GM19328 (cell line): ENCODE data around the gene PINLYP.
A peak's percentile ranks its signal among the peaks of the same experiment; 100 is the strongest.
"Not testable (repeated sequence)": the region's sequence is repeated elsewhere in the genome, so short reads cannot be mapped to it uniquely, and the experiment has no call there.

ENCODE experiments used
- ATAC-seq: cut with Tn5 transposase; IDR thresholded peaks from one replicate; pipeline ENCODE4 v1.9.1; 2021; ENCODE audit warnings: mild to moderate bottlenecking, moderate library complexity; ENCODE audit not compliant: unreplicated experiment

The PINLYP gene

GRCh38 chr19:43575955-43576878 lies 616 bp downstream of the PINLYP start:
- no peak for ATAC-seq

DNA sequence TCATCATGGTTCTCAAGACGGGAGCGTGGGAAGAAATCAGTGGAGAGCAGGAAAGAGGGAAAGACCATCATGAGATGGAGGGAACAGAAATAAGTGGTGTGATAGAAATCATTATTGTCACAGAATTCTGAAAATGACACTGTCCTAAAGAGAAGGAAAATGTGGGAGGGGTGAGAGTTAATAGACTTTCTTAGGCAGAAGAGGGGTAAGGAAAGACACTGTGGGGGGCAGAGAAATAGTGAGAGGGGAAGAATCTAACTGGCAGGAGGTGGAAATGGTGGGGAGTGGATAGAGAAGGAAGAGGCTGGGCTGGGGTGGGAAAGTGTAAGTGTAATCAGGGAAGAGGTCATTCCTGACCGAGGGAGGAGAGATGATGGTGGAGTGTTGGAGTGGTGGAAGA lies 3.2 kb downstream of the PINLYP start:
- ATAC-seq, result no peak

DNA sequence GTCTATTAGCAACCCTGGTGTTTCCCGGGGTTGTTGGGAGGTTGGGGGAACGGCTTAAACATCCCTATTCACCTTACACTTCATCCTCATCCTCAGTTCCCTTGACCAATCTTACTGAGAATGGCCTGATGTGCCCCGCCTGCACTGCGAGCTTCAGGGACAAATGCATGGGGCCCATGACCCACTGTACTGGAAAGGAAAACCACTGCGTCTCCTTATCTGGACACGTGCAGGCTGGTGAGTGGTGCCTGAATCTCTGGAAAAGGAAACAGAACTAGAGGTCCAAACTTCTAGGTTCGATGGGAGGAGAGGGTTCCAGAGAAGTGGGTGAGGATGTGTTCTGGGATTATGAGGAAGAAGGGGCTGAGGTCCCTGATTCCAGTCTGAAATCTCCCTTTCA lies 5.9 kb downstream of the PINLYP start:
- ATAC-seq, result no peak

- no peak for ATAC-seq
Measured at GRCh38 chr19:43582495-43582894, 6.9 kb downstream of the PINLYP start.

DNA sequence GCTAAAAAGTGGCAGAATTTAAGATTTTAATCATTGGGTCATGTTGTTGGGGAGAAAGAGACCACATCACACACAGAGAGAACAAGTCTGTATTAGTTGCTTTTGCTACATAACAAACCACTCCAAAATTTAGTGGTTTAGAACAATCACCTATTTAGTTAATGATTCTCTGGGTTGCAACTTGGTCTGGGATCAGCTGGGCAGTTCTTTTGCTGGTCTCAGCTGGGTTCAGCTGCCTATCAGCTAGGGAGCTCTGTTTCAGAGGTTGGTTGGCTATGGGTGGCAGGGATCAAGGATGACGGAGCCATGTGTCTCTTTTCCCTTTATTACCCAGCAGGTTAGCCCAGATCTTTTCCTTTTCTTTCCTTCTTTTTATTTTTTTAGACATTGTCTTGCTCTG lies 8.9 kb downstream of the PINLYP start:
- no peak for ATAC-seq

- ATAC-seq, result no peak
Measured at GRCh38 chr19:43586346-43586745, 10.7 kb downstream of the PINLYP start.

DNA sequence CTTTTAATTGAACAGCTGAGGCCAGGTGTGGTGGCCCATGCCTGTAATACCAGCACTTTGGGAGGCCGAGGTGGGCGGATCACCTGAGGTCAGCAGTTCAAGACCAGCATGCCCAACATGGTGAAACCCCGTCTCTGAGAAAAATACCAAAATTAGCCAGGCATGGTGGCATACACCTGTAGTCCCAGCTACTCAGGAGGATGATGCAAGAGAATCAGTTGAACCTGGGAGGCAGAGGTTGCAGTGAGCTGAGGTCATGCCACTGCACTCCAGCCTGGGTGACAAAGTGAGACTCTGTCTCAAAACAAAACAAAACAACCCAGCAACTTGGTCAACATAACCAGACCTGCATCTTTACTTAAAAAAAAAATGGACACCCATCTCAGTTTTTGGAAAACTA lies 11.4 kb downstream of the PINLYP start:
- ATAC-seq, result not testable (repeated sequence)

GRCh38 chr19:43589277-43589676 lies 13.7 kb downstream of the PINLYP start:
- ATAC-seq, result no peak

DNA sequence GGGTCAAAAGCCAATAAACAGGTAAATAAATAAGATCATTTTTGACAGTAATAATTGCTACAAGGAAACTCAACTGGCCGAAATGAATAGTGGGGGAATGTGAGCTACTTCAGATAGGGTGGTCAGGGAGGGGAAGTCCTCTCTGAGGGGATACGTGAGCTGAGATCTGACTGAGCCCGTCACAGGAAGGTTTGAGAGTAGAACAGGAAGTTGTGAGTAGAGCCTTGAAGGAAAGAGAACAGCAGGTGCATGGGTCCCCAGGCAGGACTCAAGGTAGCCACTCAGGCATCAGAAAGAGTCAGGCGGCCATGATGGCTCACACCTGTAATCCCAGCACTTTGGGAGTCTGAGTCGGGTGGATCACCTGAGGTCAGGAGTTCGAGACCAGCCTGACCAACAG lies 14.1 kb downstream of the PINLYP start:
- ATAC-seq, result no peak

DNA sequence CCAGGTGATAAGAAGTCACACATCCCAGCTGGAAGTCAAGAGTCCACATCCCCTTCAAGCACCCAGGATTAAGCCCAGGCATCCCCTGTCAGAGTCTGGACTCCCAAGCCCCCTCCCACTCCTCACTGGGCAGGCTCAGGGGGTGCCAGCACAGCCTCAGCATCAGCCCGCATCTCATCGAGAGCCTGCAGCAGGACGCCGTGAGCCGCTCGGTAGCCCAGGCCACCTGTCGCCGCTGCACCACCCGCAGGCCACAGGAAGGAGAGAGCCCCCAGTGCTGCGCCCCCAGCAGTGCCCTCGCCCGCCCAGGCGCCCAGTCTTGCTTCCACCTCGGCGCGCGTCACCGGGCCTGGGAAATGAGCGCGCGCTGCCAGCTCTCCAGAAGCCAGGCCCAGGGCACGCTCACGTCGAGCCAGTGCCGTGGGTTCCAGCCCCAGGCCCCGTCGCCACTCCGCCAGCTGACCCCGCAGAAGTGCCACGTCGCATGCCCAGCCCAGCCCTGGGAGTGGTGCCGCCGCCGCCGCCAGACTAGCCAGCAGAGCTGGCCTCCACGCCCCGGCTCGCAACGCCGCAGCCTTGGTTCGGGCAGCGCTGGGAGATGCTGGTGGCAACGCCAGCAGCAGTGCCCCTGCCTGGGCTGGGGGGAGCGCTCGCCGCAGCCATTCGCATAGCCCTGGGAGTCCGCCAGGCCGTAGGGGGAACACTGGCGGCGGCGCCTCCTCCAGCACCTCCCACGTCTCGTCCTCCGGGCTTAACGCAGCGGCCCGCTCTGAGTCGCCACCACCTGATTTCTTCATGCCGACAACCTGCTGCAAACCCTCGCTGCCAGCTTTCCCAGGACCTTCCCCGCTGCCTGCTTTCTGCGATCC lies 16.5 kb downstream of the PINLYP start:
- no peak for ATAC-seq

GRCh38 chr19:43592800-43593350 lies 17.3 kb downstream of the PINLYP start:
- ATAC-seq, result no peak

- no peak for ATAC-seq
Measured at GRCh38 chr19:43594081-43594697, 18.6 kb downstream of the PINLYP start.

DNA sequence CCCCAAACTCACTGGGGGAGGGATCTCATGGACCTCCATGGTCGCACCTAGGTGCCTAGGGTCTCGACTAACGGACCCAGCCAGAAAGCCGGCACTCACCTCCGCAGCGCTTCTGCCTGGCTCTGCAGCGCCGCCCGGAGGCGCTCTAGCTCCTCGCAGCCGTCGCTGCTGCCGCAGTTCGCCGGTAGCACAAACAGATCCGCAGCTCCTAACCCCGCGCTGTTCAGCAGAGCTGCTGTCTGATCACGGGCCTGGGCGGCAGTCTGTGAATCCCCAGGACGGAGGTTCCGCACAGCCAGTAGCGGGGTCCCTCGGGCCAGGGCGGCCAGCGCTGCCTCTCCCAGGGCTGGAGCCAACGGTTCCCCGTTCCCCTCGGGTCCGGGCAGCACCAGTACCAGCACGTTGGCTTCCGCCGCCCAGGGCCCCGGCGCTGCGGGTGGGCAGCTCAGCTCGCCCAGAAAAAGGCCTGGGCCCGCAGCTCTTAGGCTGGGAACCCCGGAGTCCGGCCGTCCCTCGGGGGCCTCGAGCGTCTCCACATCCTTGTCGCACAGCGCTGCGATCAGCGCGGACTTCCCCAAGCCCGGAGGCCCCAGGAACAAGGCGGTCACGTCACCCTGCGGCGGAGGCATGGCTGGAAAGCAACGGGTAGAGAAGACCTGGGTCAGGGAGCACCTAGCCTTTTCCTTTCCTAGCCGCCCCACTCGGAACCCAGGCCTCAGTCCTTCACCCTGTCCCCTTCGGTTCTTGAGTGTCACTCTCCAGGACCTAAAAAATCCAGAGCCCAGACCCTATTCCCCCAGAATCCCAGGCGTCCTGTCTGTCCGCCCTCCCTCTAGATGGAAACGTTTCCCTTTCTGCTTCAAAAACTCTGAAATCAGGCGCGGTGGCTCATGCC lies 19.4 kb downstream of the PINLYP start:
- no peak for ATAC-seq

DNA sequence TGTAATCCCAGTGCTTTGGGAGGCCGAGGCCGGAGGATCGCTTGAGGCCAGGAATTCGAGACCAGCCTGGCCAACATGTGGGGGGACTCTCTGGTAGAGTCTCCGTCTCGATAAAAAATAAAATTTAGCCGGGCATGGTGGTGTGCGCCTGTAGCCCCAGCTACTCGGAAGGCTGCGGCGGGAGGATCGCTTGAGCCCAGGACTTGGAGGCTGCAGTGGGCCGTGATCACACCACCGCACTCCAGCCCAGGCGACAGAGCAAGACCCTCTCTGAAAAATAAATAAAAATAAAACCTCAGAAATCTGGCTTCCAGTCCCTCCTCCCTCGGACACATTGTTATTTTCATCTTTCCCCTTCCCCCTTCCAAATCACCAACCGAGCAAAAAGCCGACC lies 20.0 kb downstream of the PINLYP start:
- ATAC-seq, result peak; percentile 4

DNA sequence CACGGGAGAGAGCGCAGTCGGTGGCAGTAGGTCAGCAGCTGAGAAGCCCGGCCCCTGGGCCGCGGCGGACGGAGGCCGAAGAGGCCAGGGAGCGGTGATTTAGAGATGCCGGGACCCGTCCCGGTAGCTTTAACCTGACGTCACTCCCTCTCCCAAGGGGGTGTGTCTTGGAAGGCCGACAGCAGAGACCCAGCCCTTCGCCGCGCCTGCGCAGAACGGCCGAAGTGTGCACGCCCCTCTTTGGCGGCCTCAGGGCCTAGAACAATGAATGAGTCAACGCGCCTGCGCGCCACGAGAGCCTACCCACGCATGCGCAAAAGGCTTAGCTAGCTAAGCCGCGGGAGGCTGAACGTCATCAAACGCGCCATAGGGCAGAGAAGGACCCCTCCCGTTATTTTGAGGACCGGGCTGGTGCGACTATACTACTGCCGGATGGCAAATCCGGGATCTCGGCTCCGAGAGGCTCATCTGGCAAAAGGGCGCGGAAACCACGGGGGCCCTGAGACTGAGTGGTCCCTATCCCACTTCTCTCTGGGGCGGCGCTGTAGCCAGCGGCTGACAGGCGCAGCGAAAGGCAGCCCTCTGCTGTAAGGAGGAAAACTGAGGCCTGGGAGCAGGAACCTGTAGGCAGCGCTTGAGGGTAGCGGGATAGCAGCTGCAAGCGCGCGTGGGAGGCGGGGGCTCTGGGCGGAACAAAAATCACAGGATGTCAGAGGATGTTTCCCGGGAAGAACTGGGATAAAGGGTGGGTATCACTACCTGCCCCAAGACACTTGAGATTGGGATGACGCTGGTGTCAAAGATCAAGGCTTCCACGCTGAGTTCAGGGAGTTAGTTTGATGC lies 20.6 kb downstream of the PINLYP start, which contains the start of the genes IRGQ and ZNF576:
Gene IRGQ (minus strand): TSS at position 136 of the 843 bp plus-strand sequence. CDS start 796 bp downstream, outside the sequence.
Gene ZNF576 (plus strand): TSS at position 597 of the 843 bp plus-strand sequence. CDS start 514 bp downstream, outside the sequence.
- peak; percentile 82 for ATAC-seq

GRCh38 chr19:43596842-43597461 lies 21.4 kb downstream of the PINLYP start:
- ATAC-seq, result no peak

DNA sequence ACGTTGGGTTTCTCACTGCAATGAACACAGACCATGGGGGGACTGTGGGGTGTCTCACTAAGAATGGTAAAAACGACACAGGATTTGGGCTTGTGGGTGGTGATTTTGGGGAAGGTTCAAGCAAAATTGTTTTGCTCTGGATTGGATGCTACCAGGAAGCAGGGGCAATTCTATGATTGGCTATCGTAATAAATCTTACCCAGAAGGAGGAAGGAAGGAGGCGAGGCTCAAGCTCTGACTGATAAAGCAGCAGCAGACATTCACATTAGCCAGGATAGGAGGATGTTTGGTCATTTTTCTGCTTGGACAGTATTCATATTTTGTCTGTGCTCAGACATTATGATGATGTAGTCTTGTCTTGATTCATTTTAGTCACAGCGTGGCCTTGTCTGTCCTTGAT lies 22.3 kb downstream of the PINLYP start:
- no peak for ATAC-seq

GRCh38 chr19:43598445-43599240 lies 23.0 kb downstream of the PINLYP start:
- no peak for ATAC-seq
